Esophagus squamous epithelium (tissue), 4 donors: Measurements from ENCODE around the gene GALR2.

ENCODE experiments used
- CTCF ChIP-seq, 6 experiments: fragments of 450-650 bp in 4 of 6; fragments of 200-600 bp in 2 of 6; sonication (generic) in 2 of 6; IDR thresholded peaks; one replicate each; pipeline ENCODE4 v1.5.1; 2016 to 2019; ENCODE audit warnings: antibody characterized with exemption in 6 of 6, mild to moderate bottlenecking in 4 of 6, moderate library complexity in 4 of 6
- POLR2A ChIP-seq, 4 donors: fragments of 450-650 bp; IDR thresholded peaks; one replicate each; pipeline ENCODE4 v1.6.1; 2017; ENCODE audit warnings: antibody characterized with exemption in 4 of 4, mild to moderate bottlenecking in 4 of 4, moderate library complexity in 3 of 4

DNA sequence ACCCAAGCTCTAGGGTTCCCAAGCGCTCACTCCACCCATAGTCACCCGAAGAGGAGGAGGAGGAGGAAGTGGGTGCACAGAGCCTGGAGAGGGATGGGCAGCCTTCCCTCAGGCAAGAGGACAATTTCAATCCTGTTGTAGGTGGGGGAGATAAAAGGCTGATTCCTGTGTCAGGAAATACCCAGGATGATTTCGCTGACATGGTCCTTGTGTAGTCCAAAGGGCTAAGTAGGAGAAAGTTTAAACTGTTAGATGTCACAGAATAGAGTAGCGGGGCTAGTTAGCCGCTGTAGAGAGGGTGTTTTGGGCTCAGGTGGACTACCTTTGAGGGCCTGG is 30.3 kb downstream of the GALR2 start:
- no peak for TF ChIP-seq POLR2A (IDR thresholded peaks at IDR 0.05)
- TF ChIP-seq CTCF (IDR thresholded peaks at IDR 0.05) = no peak
